ENCODE data around the gene EPB41L5. TPM values are rescaled to one million over a fixed set of nuclear protein-coding genes. Genes with fewer than 3 reads are reported as not detected.

EPB41L5 gene
- total and polyA plus RNA-seq, 2 donors (not counting 3 experiments of a cell fraction or from before 2014, with no cell fraction given): 8.4 to 13.6 TPM

- no peak overlapping the region for H3K27ac ChIP-seq (ENCODE audit: insufficient read depth, low read depth, low read length)
- no peak for DNase-seq (ENCODE audit: low read depth, low spot score)
- no TSS peak for BruUV-seq (replicated peaks)
- dilution Hi-C loops (cut with MboI; ENCODE audit: extremely low pct_ligation_motif_present, low sequenced_read_pairs) (no loop called here), intact Hi-C loops (cut with micrococcal nuclease) (no loop called here)
- FAIRE-seq: no peak
- no peaks in the 10 kb centered on the region for H3K36me3 ChIP-seq (ENCODE audit: control insufficient read depth in 2 of 2, extremely low read depth in 1 of 2, insufficient read depth in 2 of 2, low read length in 2 of 2)
- no peak overlapping the region for H3K4me3 ChIP-seq (replicated peaks in 1 of 3; ENCODE audit: insufficient read depth in 1 of 3, low read depth in 1 of 3, low read length in 3 of 3)
- no peak overlapping the region for H3K4me2 ChIP-seq (ENCODE audit: insufficient read depth, low read length)
- no peaks in the 10 kb centered on the region for H3K9me3 ChIP-seq (replicated peaks; ENCODE audit: control insufficient read depth, insufficient read depth, low read length)
- no peak overlapping the region for H2AFZ ChIP-seq (ENCODE audit: low read depth, low read length)
- no peaks in the 10 kb centered on the region for H3K4me1 ChIP-seq (ENCODE audit: control insufficient read depth, extremely low read depth, insufficient read depth, low read length)
- no peaks in the 10 kb centered on the region for H3K79me2 ChIP-seq (ENCODE audit: control insufficient read depth, insufficient read depth, low read length)
- no peaks in the 10 kb centered on the region for H4K20me1 ChIP-seq (replicated peaks; ENCODE audit: control insufficient read depth, extremely low read depth, insufficient read depth, low read length)
- no peak overlapping the region for H3K9ac ChIP-seq (replicated peaks; ENCODE audit: extremely low read depth, insufficient read depth, low read length)
- no peaks in the 10 kb centered on the region for H3K27me3 ChIP-seq (ENCODE audit: control insufficient read depth in 2 of 2, insufficient read depth in 2 of 2, low read length in 2 of 2)
- no peaks in the 10 kb centered on the region for H3K9me1 ChIP-seq (replicated peaks; ENCODE audit: control insufficient read depth, extremely low read depth, insufficient read depth, low read length)
- ChIA-PET CTCF (interaction anchor here (1.1 to 1.2 kb wide), 3 partner anchors 27 to 33 kb away, joined by 3 read pairs; no protein-coding TSS in a partner anchor), POLR2A (no interaction called here)
- no peak for TF ChIP-seq MYC (IDR thresholded peaks at IDR 0.05; ENCODE audit: low read depth, low read length)
- TF ChIP-seq, protein P1, sequence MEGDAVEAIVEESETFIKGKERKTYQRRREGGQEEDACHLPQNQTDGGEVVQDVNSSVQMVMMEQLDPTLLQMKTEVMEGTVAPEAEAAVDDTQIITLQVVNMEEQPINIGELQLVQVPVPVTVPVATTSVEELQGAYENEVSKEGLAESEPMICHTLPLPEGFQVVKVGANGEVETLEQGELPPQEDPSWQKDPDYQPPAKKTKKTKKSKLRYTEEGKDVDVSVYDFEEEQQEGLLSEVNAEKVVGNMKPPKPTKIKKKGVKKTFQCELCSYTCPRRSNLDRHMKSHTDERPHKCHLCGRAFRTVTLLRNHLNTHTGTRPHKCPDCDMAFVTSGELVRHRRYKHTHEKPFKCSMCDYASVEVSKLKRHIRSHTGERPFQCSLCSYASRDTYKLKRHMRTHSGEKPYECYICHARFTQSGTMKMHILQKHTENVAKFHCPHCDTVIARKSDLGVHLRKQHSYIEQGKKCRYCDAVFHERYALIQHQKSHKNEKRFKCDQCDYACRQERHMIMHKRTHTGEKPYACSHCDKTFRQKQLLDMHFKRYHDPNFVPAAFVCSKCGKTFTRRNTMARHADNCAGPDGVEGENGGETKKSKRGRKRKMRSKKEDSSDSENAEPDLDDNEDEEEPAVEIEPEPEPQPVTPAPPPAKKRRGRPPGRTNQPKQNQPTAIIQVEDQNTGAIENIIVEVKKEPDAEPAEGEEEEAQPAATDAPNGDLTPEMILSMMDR (IDR thresholded peaks at IDR 0.05; ENCODE audit: extremely low read depth in 1 of 2, insufficient read depth in 1 of 2, low read depth in 1 of 2, low read length in 2 of 2): no peak
- no peak for TF ChIP-seq MAX (IDR thresholded peaks at IDR 0.05; ENCODE audit: insufficient read depth, insufficient read length)
- no peak for TF ChIP-seq EZH2 (IDR thresholded peaks at IDR 0.05; ENCODE audit: borderline replicate concordance, low read depth, low read length, severe bottlenecking)
- no peak for TF ChIP-seq FOS (IDR thresholded peaks at IDR 0.05; ENCODE audit: borderline replicate concordance, insufficient read depth, low read length)
- no peak for TF ChIP-seq GATA2 (IDR thresholded peaks at IDR 0.05; ENCODE audit: insufficient read depth, insufficient read length, low read depth, low read length)
- TF ChIP-seq JUN (IDR thresholded peaks at IDR 0.05; ENCODE audit: borderline replicate concordance, insufficient read depth, insufficient read length, low read depth): no peak
- TF ChIP-seq POLR2AphosphoS5 (IDR thresholded peaks at IDR 0.05; ENCODE audit: insufficient read depth, low read depth, low read length): no peak
- no peak for TF ChIP-seq POLR2A (IDR thresholded peaks at IDR 0.05; ENCODE audit: low read depth, low read length)
Measured at GRCh38 chr2:120141300-120142069, 128.6 kb downstream of the EPB41L5 start.
